ENCODE results near the gene AADACL4. TPM values are rescaled to one million over a fixed set of nuclear protein-coding genes. Genes with fewer than 3 reads are reported as not detected.

The AADACL4 gene
- total RNA-seq, 5 donors from 2014 or later (not counting 1 experiment from before 2014, with no cell fraction given): not detected

DNA sequence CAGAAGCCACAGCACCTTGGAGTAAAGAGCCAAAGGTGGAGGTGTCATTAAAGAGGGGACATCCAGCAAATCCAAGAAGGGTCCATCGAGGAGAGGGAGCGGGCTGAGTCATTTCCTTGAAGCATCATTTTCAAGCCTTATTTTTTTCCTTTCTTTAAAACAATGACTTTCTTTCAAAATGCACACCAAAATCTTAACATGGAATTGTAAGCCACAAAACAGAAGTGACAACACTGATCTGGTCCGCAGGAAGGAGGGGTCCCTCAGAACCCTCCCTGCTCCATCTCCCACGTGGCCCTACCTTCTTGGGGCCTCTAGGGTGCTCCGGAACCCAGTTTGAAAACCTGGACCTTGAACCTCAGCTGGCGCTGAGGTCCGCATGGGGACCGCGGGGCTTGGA lies 40.7 kb upstream of the AADACL4 start:
- H3K27ac ChIP-seq (ENCODE audit: low read length): peak overlapping the region; percentile 65
- peak overlapping the region; percentile 72 to 94 for H3K27ac Mint-ChIP-seq

DNA sequence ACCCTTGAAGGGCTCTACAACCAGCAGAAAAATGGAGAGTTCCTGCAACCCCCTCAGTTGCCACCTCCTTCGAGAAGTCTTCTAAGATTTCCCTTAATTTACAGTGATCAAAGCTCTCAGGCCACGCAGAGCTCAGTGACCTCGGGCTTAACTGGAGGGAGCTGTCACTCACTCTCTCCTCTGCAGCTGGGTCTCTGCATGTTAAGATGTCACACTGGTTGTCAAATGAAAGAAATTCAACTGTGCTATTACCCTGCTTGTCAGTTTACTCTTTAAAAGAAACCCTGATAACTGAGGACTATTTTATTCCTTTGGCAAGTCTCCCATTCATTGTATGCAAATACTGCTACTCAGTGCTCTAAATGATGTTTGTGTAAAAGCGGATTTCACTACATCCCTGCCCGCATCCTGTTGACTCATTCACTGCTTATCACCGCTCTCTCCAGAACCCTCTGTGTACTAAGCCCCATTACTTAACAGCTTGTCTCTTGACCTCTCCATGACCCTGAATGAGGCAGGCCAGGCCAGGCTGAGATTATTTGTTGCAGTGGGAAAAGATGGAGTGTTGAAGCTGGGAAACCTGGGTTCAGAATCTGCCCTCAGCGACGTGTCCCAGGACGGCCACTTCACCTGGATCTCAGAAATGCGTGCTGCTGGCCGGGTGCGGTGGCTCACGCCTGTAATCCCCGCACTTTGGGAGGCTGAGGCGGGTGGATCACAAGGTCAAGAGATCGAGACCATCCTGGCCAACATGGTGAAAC lies 39.6 kb upstream of the AADACL4 start:
- Histone ChIP-seq H3K9me3 (no peaks in the 10 kb centered on the region), H3K4me3 (ENCODE audit: control insufficient read depth in 1 of 2, extremely low read depth in 1 of 2, low read length in 1 of 2) (no peak overlapping the region), H3K27me3 (replicated peaks in 1 of 2; ENCODE audit: control insufficient read depth in 2 of 2, extremely low read depth in 1 of 2, insufficient read depth in 2 of 2, low read length in 1 of 2) (no peaks in the 10 kb centered on the region), H3K4me1 (ENCODE audit: control insufficient read depth in 1 of 2, extremely low read depth in 1 of 2, insufficient read depth in 2 of 2, low read length in 2 of 2) (peaks cover 18 to 50% of the 10 kb centered on the region in 2 experiments), H3K27ac (ENCODE audit: low read length) (peak overlapping the region; percentile 65), H3K36me3 (ENCODE audit: control insufficient read depth in 2 of 2, extremely low read depth in 1 of 2, insufficient read depth in 1 of 2, low read length in 1 of 2) (peaks cover 4 to 17% of the 10 kb centered on the region in 2 donors)
- Mint-ChIP-seq H3K4me1 (peaks cover 57 to 85% (median 83%) of the 10 kb centered on the region in 3 donors), H3K27me3 (no peaks in the 10 kb centered on the region), H3K36me3 (peaks cover 24% of the 10 kb centered on the region), H3K4me3 (peak overlapping the region; percentile 28 to 78 (median 62)), H3K9me3 (peaks cover 0 to 3% (median 2%) of the 10 kb centered on the region in 3 donors), H3K27ac (peak overlapping the region; percentile 72 to 94)
- POLR2A ChIA-PET: interaction anchor here (0.5 to 1.0 kb wide), 4 partner anchors 10 to 94 kb away, joined by 3 to 18 read pairs (median 3); partner anchors contain the start of gene DHRS3 (in 1 of the 2)
- ATAC-seq (replicated peaks in 1 of 4) (peak; percentile 92 to 98 (median 98)), DNase-seq (peak; percentile 24 to 80 (median 61))
- CTCF ChIA-PET: interaction anchor here in 1 of 2 donors (1.1 to 1.3 kb wide), 3 partner anchors 13 to 18 kb away, joined by 3 to 9 read pairs (median 4); partner anchors contain the start of gene DHRS3
- WGBS (ENCODE audit: insufficient coverage): 48% methylated on average over 8 of the region's 16 CpGs

More for the DNA sequence above, 40.7 kb upstream of the AADACL4 start:
- H3K36me3 Mint-ChIP-seq: peaks cover 18% of the 10 kb centered on the region
- H3K4me3 Mint-ChIP-seq: peak overlapping the region in 2 of 3 donors; percentile 9 to 37
- WGBS (ENCODE audit: insufficient coverage): 96% methylated on average over 4 of the region's 9 CpGs
- ATAC-seq (replicated peaks in 1 of 4) (no peak), DNase-seq (no peak)
- Histone ChIP-seq H3K27me3 (replicated peaks in 1 of 2; ENCODE audit: control insufficient read depth in 2 of 2, extremely low read depth in 1 of 2, insufficient read depth in 2 of 2, low read length in 1 of 2) (no peaks in the 10 kb centered on the region), H3K9me3 (no peaks in the 10 kb centered on the region), H3K4me1 (ENCODE audit: control insufficient read depth in 1 of 2, extremely low read depth in 1 of 2, insufficient read depth in 2 of 2, low read length in 2 of 2) (peaks cover 18 to 51% of the 10 kb centered on the region in 2 experiments), H3K4me3 (ENCODE audit: control insufficient read depth in 1 of 2, extremely low read depth in 1 of 2, low read length in 1 of 2) (no peak overlapping the region), H3K36me3 (ENCODE audit: control insufficient read depth in 2 of 2, extremely low read depth in 1 of 2, insufficient read depth in 1 of 2, low read length in 1 of 2) (peaks cover 4 to 22% of the 10 kb centered on the region in 2 donors)
- H3K27me3 Mint-ChIP-seq: no peaks in the 10 kb centered on the region
- CTCF ChIA-PET: interaction anchor here in 1 of 2 donors (1.3 kb wide), 1 partner anchor 19 kb away, joined by 4 read pairs; no protein-coding TSS in a partner anchor
- POLR2A ChIA-PET: no interaction called here
- peaks cover 0 to 3% (median 2%) of the 10 kb centered on the region in 3 donors for H3K9me3 Mint-ChIP-seq
- peaks cover 52 to 85% (median 82%) of the 10 kb centered on the region in 3 donors for H3K4me1 Mint-ChIP-seq

DNA sequence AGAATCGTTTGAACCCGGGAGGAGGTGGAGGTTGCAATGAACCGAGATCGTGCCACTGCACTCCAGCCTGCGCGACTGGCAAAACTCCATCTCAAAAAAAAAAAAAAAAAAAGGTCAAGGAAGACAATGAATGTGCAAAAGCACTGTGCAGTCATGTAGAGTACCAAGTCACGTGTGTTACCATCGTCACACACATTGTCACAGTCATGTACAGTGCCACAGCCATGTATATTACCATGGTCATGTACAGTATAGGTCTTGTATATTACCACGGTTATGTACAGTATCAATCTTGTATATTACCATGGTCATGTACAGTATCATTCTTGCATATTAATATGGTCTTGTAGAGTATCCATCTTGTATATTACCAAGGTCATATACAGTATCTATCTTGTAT lies 38.9 kb upstream of the AADACL4 start:
- Mint-ChIP-seq H3K4me3 (peak overlapping the region in 2 of 3 donors; percentile 62 to 78), H3K36me3 (peaks cover 26% of the 10 kb centered on the region), H3K4me1 (peaks cover 58 to 84% (median 81%) of the 10 kb centered on the region in 3 donors), H3K9me3 (peaks cover 0 to 3% (median 2%) of the 10 kb centered on the region in 3 donors), H3K27ac (peak overlapping the region; percentile 72 to 94), H3K27me3 (no peaks in the 10 kb centered on the region)
- no peaks in the 10 kb centered on the region for H3K27me3 ChIP-seq (replicated peaks in 1 of 2; ENCODE audit: control insufficient read depth in 2 of 2, extremely low read depth in 1 of 2, insufficient read depth in 2 of 2, low read length in 1 of 2)
- WGBS (ENCODE audit: insufficient coverage): no CpG with 5 or more reads among the region's 9 CpGs
- POLR2A ChIA-PET: interaction anchor here (0.5 to 1.0 kb wide), 3 partner anchors 13 to 95 kb away, joined by 3 to 4 read pairs (median 3); partner anchors contain the start of gene DHRS3 (in 1 of the 2)
- peaks cover 4 to 14% of the 10 kb centered on the region in 2 donors for H3K36me3 ChIP-seq (ENCODE audit: control insufficient read depth in 2 of 2, extremely low read depth in 1 of 2, insufficient read depth in 1 of 2, low read length in 1 of 2)
- H3K27ac ChIP-seq (ENCODE audit: low read length): peak overlapping the region; percentile 65
- no peak overlapping the region for H3K4me3 ChIP-seq (ENCODE audit: control insufficient read depth in 1 of 2, extremely low read depth in 1 of 2, low read length in 1 of 2)
- no peaks in the 10 kb centered on the region for H3K9me3 ChIP-seq
- DNase-seq (no peak), ATAC-seq (replicated peaks in 1 of 4) (no peak)
- CTCF ChIA-PET: interaction anchor here in 1 of 2 donors (1.1 kb wide), 2 partner anchors 12 to 15 kb away, joined by 3 to 9 read pairs; partner anchors contain the start of gene DHRS3
- peaks cover 18 to 53% of the 10 kb centered on the region in 2 experiments for H3K4me1 ChIP-seq (ENCODE audit: control insufficient read depth in 1 of 2, extremely low read depth in 1 of 2, insufficient read depth in 2 of 2, low read length in 2 of 2)

DNA sequence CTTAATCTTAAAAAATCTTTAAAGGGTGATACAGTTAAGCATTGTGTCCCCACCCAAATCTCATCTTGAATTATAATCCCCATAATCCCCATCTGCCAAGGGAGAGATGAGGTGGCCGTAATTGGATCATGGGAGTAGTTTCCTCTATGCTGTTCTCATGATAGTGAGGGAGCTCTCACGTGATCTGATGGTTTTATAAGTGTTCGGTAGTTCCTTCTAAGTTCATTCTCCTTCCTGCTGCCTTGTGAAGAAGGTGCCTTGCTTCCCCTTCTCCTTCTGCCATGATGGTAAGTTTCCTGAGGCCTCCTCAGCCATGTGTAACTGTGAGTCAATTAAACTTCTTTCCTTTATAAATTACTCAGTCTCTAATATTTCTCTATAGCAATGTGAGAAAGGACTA lies 36.6 kb upstream of the AADACL4 start:
- Mint-ChIP-seq H3K4me3 (no peak overlapping the region), H3K9me3 (peaks cover 0 to 3% (median 2%) of the 10 kb centered on the region in 3 donors), H3K36me3 (peaks cover 42% of the 10 kb centered on the region), H3K4me1 (peaks cover 56 to 80% (median 76%) of the 10 kb centered on the region in 3 donors), H3K27ac (peak overlapping the region; percentile 29 to 89), H3K27me3 (no peaks in the 10 kb centered on the region)
- WGBS (ENCODE audit: insufficient coverage): no CpG with 5 or more reads among the region's 3 CpGs
- Histone ChIP-seq H3K4me1 (ENCODE audit: control insufficient read depth in 1 of 2, extremely low read depth in 1 of 2, insufficient read depth in 2 of 2, low read length in 2 of 2) (peaks cover 12 to 32% of the 10 kb centered on the region in 2 experiments), H3K27me3 (replicated peaks in 1 of 2; ENCODE audit: control insufficient read depth in 2 of 2, extremely low read depth in 1 of 2, insufficient read depth in 2 of 2, low read length in 1 of 2) (no peaks in the 10 kb centered on the region), H3K27ac (ENCODE audit: low read length) (no peak overlapping the region), H3K36me3 (ENCODE audit: control insufficient read depth in 2 of 2, extremely low read depth in 1 of 2, insufficient read depth in 1 of 2, low read length in 1 of 2) (peaks cover 12 to 15% of the 10 kb centered on the region in 2 donors), H3K4me3 (ENCODE audit: control insufficient read depth in 1 of 2, extremely low read depth in 1 of 2, low read length in 1 of 2) (no peak overlapping the region), H3K9me3 (no peaks in the 10 kb centered on the region)
- ATAC-seq (replicated peaks in 1 of 4) (no peak), DNase-seq (no peak)
- CTCF ChIA-PET: no interaction called here
- POLR2A ChIA-PET: interaction anchor here in 1 of 2 donors (0.8 kb wide), 1 partner anchor 267 kb away, joined by 4 read pairs; no protein-coding TSS in a partner anchor

DNA sequence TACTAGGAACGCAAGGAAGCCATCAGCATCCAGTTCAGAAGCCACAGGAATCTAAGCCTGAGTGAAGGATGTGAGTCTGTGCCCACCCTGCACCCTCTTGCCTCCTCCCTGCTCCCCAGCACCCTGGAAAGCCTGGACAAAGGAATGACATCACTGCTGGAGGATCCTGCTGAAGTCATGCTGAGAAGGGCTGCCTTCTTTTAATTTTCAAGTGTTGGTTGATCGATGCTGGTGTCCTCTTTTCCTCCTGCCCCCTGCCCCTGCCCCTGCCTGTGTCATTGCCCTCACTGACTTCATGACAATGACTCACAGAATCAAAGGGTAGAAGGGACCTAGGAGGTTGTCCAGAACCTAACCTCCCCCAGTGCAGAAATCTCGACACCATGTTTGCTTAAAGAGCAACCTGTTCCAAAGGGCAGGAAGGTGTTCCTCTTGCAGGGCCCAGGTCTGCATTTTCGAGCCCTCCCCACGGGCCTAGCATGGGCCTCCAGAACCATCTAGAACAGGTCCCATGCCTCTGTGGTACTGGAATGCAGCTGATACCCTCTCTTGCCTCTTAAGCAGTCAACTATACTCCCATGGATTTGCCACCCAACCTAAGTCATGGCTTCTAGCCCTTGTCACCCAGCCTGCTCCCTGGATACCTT lies 35.5 kb upstream of the AADACL4 start:
- CTCF ChIA-PET: no interaction called here
- POLR2A ChIA-PET: no interaction called here

DNA sequence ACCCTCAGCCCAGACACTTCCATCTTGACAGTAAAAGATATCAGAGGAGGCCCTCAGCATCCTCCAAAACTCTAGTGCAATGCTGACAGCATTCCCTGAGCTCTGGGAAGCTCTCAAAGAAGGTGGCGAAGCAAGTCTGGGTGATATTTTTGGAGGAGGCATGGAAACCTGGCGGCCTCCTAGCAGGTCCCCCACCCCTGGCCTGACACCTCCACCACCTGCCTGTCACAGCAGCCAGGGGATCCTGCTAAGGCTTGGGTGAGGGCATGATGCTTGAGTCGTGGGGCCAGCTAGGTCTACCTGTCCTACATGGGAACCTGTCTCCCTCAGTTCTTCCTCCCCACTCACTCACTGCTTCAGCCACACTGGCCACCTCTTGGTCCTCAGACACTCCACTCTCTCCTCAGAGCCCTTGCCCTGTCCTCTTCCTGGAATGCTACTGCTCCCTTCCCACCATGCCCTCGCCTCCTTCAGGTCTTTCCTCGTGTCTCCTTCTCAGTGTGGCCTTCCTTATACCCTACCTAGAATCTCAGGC lies 34.3 kb upstream of the AADACL4 start:
- Mint-ChIP-seq H3K4me1 (peaks cover 63 to 82% (median 78%) of the 10 kb centered on the region in 3 donors), H3K9me3 (peaks cover 0 to 3% (median 2%) of the 10 kb centered on the region in 3 donors), H3K27ac (peak overlapping the region; percentile 81 to 88), H3K36me3 (peaks cover 57% of the 10 kb centered on the region), H3K4me3 (no peak overlapping the region), H3K27me3 (no peaks in the 10 kb centered on the region)
- DNase-seq (no peak), ATAC-seq (replicated peaks in 1 of 4) (no peak)
- peaks cover 4 to 12% of the 10 kb centered on the region in 2 experiments for H3K4me1 ChIP-seq (ENCODE audit: control insufficient read depth in 1 of 2, extremely low read depth in 1 of 2, insufficient read depth in 2 of 2, low read length in 2 of 2)
- H3K4me3 ChIP-seq (ENCODE audit: control insufficient read depth in 1 of 2, extremely low read depth in 1 of 2, low read length in 1 of 2): no peak overlapping the region
- H3K27ac ChIP-seq (ENCODE audit: low read length): no peak overlapping the region
- no peaks in the 10 kb centered on the region for H3K27me3 ChIP-seq (replicated peaks in 1 of 2; ENCODE audit: control insufficient read depth in 2 of 2, extremely low read depth in 1 of 2, insufficient read depth in 2 of 2, low read length in 1 of 2)
- H3K36me3 ChIP-seq (ENCODE audit: control insufficient read depth in 2 of 2, extremely low read depth in 1 of 2, insufficient read depth in 1 of 2, low read length in 1 of 2): peaks cover 0 to 10% of the 10 kb centered on the region in 2 donors
- WGBS (ENCODE audit: insufficient coverage): 90% methylated on average over 2 of the region's 5 CpGs
- no peaks in the 10 kb centered on the region for H3K9me3 ChIP-seq
- ChIA-PET POLR2A (no interaction called here), CTCF (no interaction called here)

More for the DNA sequence above, 35.5 kb upstream of the AADACL4 start:
- ATAC-seq (replicated peaks in 1 of 4) (no peak), DNase-seq (no peak)
- peaks cover 2 to 10% of the 10 kb centered on the region in 2 donors for H3K36me3 ChIP-seq (ENCODE audit: control insufficient read depth in 2 of 2, extremely low read depth in 1 of 2, insufficient read depth in 1 of 2, low read length in 1 of 2)
- peaks cover 10 to 20% of the 10 kb centered on the region in 2 experiments for H3K4me1 ChIP-seq (ENCODE audit: control insufficient read depth in 1 of 2, extremely low read depth in 1 of 2, insufficient read depth in 2 of 2, low read length in 2 of 2)
- peaks cover 63 to 82% (median 78%) of the 10 kb centered on the region in 3 donors for H3K4me1 Mint-ChIP-seq
- no peak overlapping the region for H3K4me3 ChIP-seq (ENCODE audit: control insufficient read depth in 1 of 2, extremely low read depth in 1 of 2, low read length in 1 of 2)
- H3K9me3 Mint-ChIP-seq: peaks cover 0 to 3% (median 2%) of the 10 kb centered on the region in 3 donors
- peaks cover 54% of the 10 kb centered on the region for H3K36me3 Mint-ChIP-seq
- no peaks in the 10 kb centered on the region for H3K9me3 ChIP-seq
- H3K27me3 Mint-ChIP-seq: no peaks in the 10 kb centered on the region
- H3K27ac Mint-ChIP-seq: peak overlapping the region; percentile 81 to 88
- no peak overlapping the region for H3K27ac ChIP-seq (ENCODE audit: low read length)
- 89% methylated on average over 4 of the region's 5 CpGs for WGBS (ENCODE audit: insufficient coverage)
- H3K4me3 Mint-ChIP-seq: no peak overlapping the region
- H3K27me3 ChIP-seq (replicated peaks in 1 of 2; ENCODE audit: control insufficient read depth in 2 of 2, extremely low read depth in 1 of 2, insufficient read depth in 2 of 2, low read length in 1 of 2): no peaks in the 10 kb centered on the region

Data from T-cell (primary cell).